Liver (tissue), 9 donors: ENCODE measurements around the gene FAM209A. TPM values are rescaled to one million over a fixed set of nuclear protein-coding genes. Genes with fewer than 3 reads are reported as not detected.

Experiments
- DNase-seq: peaks from one replicate; pipeline ENCODE4 v3.0.0-alpha.2; 2017; ENCODE audit warnings: low spot score
- H3K27ac ChIP-seq, 2 donors: one replicate each; pipeline ENCODE4 v1.7.0; 2013; ENCODE audit warnings: inconsistent platforms in 2 of 2, low read length in 2 of 2, control low read depth in 1 of 2, low read depth in 1 of 2, mild to moderate bottlenecking in 1 of 2
- H3K27me3 ChIP-seq, 4 donors: one replicate each; pipeline versions ENCODE4 v1.6.1 to v1.7.0; 2013; ENCODE audit warnings: low read length in 3 of 4, inconsistent platforms in 1 of 4, mild to moderate bottlenecking in 1 of 4, moderate library complexity in 1 of 4; ENCODE audit not compliant: control insufficient read depth in 4 of 4, insufficient read depth in 4 of 4
- H3K36me3 ChIP-seq, 4 donors: one replicate each; pipeline versions ENCODE4 v1.6.1 to v1.7.0; 2013; ENCODE audit warnings: low read length in 3 of 4, mild to moderate bottlenecking in 3 of 4, low read depth in 1 of 4, moderate library complexity in 1 of 4; ENCODE audit not compliant: control insufficient read depth in 4 of 4, insufficient read depth in 3 of 4
- H3K4me1 ChIP-seq, 4 donors: one replicate each; pipeline versions ENCODE4 v1.6.1 to v1.7.0; 2013; ENCODE audit warnings: low read length in 3 of 4, mild to moderate bottlenecking in 3 of 4, moderate library complexity in 1 of 4; ENCODE audit not compliant: control insufficient read depth in 4 of 4, insufficient read depth in 4 of 4
- H3K4me3 ChIP-seq, 3 donors: one replicate each; pipeline versions ENCODE4 v1.6.1 to v1.7.0; 2013; ENCODE audit warnings: low read length in 3 of 3, control low read depth in 1 of 3, low read depth in 1 of 3, mild to moderate bottlenecking in 1 of 3
- H3K9ac ChIP-seq, 2 donors: one replicate each; pipeline ENCODE4 v1.7.0; 2013; ENCODE audit warnings: low read length in 2 of 2, mild to moderate bottlenecking in 2 of 2, moderate library complexity in 2 of 2, control low read depth in 1 of 2, low read depth in 1 of 2
- H3K9me3 ChIP-seq, 4 donors: one replicate each; pipeline versions ENCODE4 v1.6.1 to v1.7.0; 2013; ENCODE audit warnings: low read length in 3 of 4; ENCODE audit not compliant: control insufficient read depth in 4 of 4
- ATF3 ChIP-seq: IDR thresholded peaks from 2 replicates; pipeline ENCODE4 v1.6.1; 2016; ENCODE audit warnings: antibody characterized with exemption
- CTCF ChIP-seq: fragments of 150-350 bp; IDR thresholded peaks from 2 replicates; pipeline ENCODE4 v1.5.1; 2017; ENCODE audit warnings: improper control_type of control experiment, low read depth, low read length; ENCODE audit not compliant: missing input control
- EGR1 ChIP-seq, 2 donors: IDR thresholded peaks; 2 replicates each; pipeline ENCODE4 v1.6.1; 2016 to 2018; ENCODE audit warnings: antibody characterized with exemption in 2 of 2, low read depth in 2 of 2
- FOXA2 ChIP-seq: IDR thresholded peaks from 2 replicates; pipeline ENCODE4 v1.6.1; 2016; ENCODE audit warnings: antibody characterized with exemption
- GABPA ChIP-seq, 2 donors: IDR thresholded peaks in 1 of 2; conservative IDR thresholded peaks in 1 of 2; 2 replicates each; pipeline ENCODE4 v1.6.1; 2016; ENCODE audit warnings: antibody characterized with exemption in 2 of 2, mild to moderate bottlenecking in 1 of 2, moderate library complexity in 1 of 2
- HNF4A ChIP-seq, 2 donors: conservative IDR thresholded peaks; 2 replicates each; pipeline ENCODE4 v1.6.1; 2016; ENCODE audit warnings: antibody characterized with exemption in 2 of 2, mild to moderate bottlenecking in 2 of 2
- HNF4G ChIP-seq: IDR thresholded peaks from 2 replicates; pipeline ENCODE4 v1.6.1; 2016; ENCODE audit warnings: antibody characterized with exemption
- JUND ChIP-seq, 2 donors: IDR thresholded peaks; 2 replicates each; pipeline ENCODE4 v1.6.1; 2016; ENCODE audit warnings: antibody characterized with exemption in 2 of 2
- NR2F2 ChIP-seq: IDR thresholded peaks from 2 replicates; pipeline ENCODE4 v1.6.1; 2016; ENCODE audit warnings: antibody characterized with exemption
- RAD21 ChIP-seq, 2 donors: IDR thresholded peaks; 2 replicates each; pipeline ENCODE4 v1.6.1; 2016; ENCODE audit warnings: antibody characterized with exemption in 2 of 2, mild to moderate bottlenecking in 2 of 2
- REST ChIP-seq: IDR thresholded peaks from 2 replicates; pipeline ENCODE4 v1.6.1; 2016; ENCODE audit warnings: antibody characterized with exemption, mild to moderate bottlenecking
- SP1 ChIP-seq: IDR thresholded peaks from 2 replicates; pipeline ENCODE4 v1.6.1; 2018; ENCODE audit warnings: antibody characterized with exemption, mild to moderate bottlenecking
- TAF1 ChIP-seq: conservative IDR thresholded peaks from 2 replicates; pipeline ENCODE4 v1.6.1; 2016; ENCODE audit warnings: antibody characterized with exemption, mild to moderate bottlenecking
- YY1 ChIP-seq: IDR thresholded peaks from 2 replicates; pipeline ENCODE4 v1.6.1; 2016; ENCODE audit warnings: antibody characterized with exemption, mild to moderate bottlenecking
- WGBS: extraction: QIAGEN DNeasy Blood & Tissue Kit; methylation state at CpG from one replicate; pipeline ENCODE4 v1.1.7; 2013; 5-methylcytosine and 5-hydroxymethylcytosine counted together
- polyA plus RNA-seq, 2 donors: library from polyadenylated mRNA; stranded (reverse) in 1 of 2; unstranded in 1 of 2; fragments of 200-250 nt in 1 of 2; fragments of >200 nt in 1 of 2; fragmentation: Nextera tagmentation in 1 of 2; extraction: Ambion mirVana in 1 of 2; gene quantifications; one replicate each; pipeline versions ENCODE4 v1.2.1 to v1.2.3, GENCODE V29; 2013 to 2015
- total RNA-seq, 2 donors: library from RNA; depleted of rRNA; stranded (reverse); fragments of >200 nt; gene quantifications; one replicate each; pipeline ENCODE4 v1.2.3, GENCODE V29; 2014
- TF ChIP-seq, protein P1 (sequence below): IDR thresholded peaks from 2 replicates; pipeline ENCODE4 v1.6.1; 2016; ENCODE audit warnings: antibody characterized with exemption
- TF ChIP-seq, protein P2 (sequence below): IDR thresholded peaks from 2 replicates; pipeline ENCODE4 v1.6.1; 2016; ENCODE audit warnings: antibody characterized with exemption
- donor health status: healthy.
- donor health status: healthy.
- donor health status: healthy.
- donor health status: healthy.
- donor health status: healthy.

The FAM209A gene
- total and polyA plus RNA-seq, 4 donors = not detected

- TF ChIP-seq, protein P1, sequence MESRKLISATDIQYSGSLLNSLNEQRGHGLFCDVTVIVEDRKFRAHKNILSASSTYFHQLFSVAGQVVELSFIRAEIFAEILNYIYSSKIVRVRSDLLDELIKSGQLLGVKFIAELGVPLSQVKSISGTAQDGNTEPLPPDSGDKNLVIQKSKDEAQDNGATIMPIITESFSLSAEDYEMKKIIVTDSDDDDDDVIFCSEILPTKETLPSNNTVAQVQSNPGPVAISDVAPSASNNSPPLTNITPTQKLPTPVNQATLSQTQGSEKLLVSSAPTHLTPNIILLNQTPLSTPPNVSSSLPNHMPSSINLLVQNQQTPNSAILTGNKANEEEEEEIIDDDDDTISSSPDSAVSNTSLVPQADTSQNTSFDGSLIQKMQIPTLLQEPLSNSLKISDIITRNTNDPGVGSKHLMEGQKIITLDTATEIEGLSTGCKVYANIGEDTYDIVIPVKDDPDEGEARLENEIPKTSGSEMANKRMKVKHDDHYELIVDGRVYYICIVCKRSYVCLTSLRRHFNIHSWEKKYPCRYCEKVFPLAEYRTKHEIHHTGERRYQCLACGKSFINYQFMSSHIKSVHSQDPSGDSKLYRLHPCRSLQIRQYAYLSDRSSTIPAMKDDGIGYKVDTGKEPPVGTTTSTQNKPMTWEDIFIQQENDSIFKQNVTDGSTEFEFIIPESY = no peak
- no peak for TF ChIP-seq REST
These were observed 12.6 kb upstream of the FAM209A start (continued) for GRCh38 chr20:56511926-56512325.

DNA sequence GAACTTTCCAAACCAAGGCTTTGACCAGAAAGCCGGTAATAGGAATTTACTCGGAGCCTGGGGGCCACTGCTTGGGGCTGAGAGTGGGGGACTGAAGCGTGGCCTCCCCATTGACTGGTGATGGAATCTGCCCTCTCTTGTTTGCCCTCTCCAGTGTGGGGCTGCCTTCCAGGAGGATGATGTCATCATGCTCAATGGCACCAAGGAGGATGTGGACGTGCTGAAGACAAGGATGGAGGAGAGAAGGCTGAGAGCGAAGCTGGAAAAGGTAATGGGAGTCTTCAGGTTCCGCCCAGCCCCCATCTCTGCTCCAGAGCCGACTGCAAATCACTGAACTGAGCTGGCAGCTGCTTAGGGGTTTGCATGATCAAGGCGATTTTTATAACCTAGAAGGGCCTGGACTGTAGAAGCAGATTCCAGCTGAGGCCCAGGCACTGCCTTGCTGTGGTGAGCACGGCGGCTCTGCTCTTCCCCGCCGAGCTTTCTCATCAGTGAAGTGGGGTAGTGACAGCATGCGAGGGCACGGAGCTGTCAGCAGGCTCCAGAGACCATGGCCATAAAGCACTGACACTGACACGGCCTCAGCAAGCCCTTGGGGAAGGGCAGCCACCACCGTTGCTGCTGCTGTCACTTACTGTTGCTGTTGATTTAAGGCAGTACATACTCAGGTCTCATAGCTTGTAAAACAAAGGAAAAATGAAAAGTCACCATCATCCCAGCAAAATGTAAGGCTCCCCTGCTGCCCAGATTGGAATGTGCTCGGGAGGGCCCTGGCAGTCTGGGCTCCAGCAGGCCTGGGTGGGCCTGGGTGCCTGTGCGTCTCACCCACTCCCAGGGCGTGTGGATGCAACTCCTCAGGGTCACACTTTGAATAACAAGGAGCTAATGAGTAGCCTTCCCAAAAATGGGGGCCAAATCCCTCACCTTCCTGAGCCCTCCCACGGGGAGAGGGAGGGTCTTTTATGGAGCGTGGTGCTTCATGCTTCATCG lies 11.1 kb upstream of the FAM209A start:
- 96% methylated on average over 22 of the region's 22 CpGs for WGBS
- H3K4me3 ChIP-seq = no peak overlapping the region
- no peak for DNase-seq
- no peak overlapping the region for H3K9ac ChIP-seq
- TF ChIP-seq HNF4G (no peak), SP1 (no peak), EGR1 (IDR thresholded peaks at IDR 0.05; ENCODE audit: low read depth in 2 of 2) (no peak), YY1 (no peak), FOXA2 (no peak), RAD21 (IDR thresholded peaks at IDR 0.05) (no peak), JUND (IDR thresholded peaks at IDR 0.05) (no peak), ATF3 (no peak), HNF4A (conservative IDR thresholded peaks at IDR 0.05) (no peak), TAF1 (no peak), GABPA (IDR thresholded peaks at IDR 0.05 in 1 of 2, conservative IDR thresholded peaks at IDR 0.05 in 1 of 2) (no peak), NR2F2 (no peak), CTCF (no peak)
- TF ChIP-seq, protein P1 = no peak
- TF ChIP-seq, protein P2, sequence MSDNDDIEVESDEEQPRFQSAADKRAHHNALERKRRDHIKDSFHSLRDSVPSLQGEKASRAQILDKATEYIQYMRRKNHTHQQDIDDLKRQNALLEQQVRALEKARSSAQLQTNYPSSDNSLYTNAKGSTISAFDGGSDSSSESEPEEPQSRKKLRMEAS = no peak
- H3K9me3 ChIP-seq = no peaks in the 10 kb centered on the region
- no peaks in the 10 kb centered on the region for H3K4me1 ChIP-seq
- peaks cover 18 to 38% (median 31%) of the 10 kb centered on the region in 4 donors for H3K36me3 ChIP-seq
- no peaks in the 10 kb centered on the region for H3K27me3 ChIP-seq
- H3K27ac ChIP-seq = no peak overlapping the region
